Chondrocyte (in vitro differentiated cells): Measurements from ENCODE around the gene FCN1. TPM values are rescaled to one million over a fixed set of nuclear protein-coding genes. Genes with fewer than 3 reads are reported as not detected.

ENCODE experiments used
- DNase-seq: peaks from one replicate; pipeline ENCODE4 v3.0.0; 2021; ENCODE audit warnings: mixed read lengths, low spot score
- H3K27ac Mint-ChIP-seq: one replicate; pipeline ENCODE4 v1.8.0; 2021; ENCODE audit warnings: mild to moderate bottlenecking, moderate library complexity, mixed read lengths; ENCODE audit not compliant: unreplicated experiment
- H3K27me3 Mint-ChIP-seq: 2 replicates; pipeline ENCODE4 v1.8.0; 2021; ENCODE audit warnings: low read depth, mixed read lengths
- H3K36me3 Mint-ChIP-seq: 2 replicates; pipeline ENCODE4 v1.8.0; 2021; ENCODE audit warnings: low read depth, mixed read lengths
- H3K4me1 Mint-ChIP-seq: 2 replicates; pipeline ENCODE4 v1.8.0; 2021; ENCODE audit warnings: low read depth, mild to moderate bottlenecking, mixed read lengths
- H3K4me3 Mint-ChIP-seq: one replicate; pipeline ENCODE4 v1.8.0; 2021; ENCODE audit warnings: mild to moderate bottlenecking, moderate library complexity, mixed read lengths; ENCODE audit not compliant: unreplicated experiment
- H3K9me3 Mint-ChIP-seq: 2 replicates; pipeline ENCODE4 v1.8.0; 2021; ENCODE audit warnings: low read depth, mixed read lengths
- CTCF ChIP-seq: fragments of 200-600 bp; sonication (generic); IDR thresholded peaks from 2 replicates; pipeline ENCODE4 v1.5.0; 2021; ENCODE audit warnings: antibody characterized with exemption, mild to moderate bottlenecking, moderate library complexity
- total RNA-seq: library from RNA; stranded (reverse); gene quantifications from 3 replicates; pipeline ENCODE4 v1.2.1, GENCODE V29; 2021

FCN1 gene
- total RNA-seq, 1 donor from 2014 or later = not detected

DNA sequence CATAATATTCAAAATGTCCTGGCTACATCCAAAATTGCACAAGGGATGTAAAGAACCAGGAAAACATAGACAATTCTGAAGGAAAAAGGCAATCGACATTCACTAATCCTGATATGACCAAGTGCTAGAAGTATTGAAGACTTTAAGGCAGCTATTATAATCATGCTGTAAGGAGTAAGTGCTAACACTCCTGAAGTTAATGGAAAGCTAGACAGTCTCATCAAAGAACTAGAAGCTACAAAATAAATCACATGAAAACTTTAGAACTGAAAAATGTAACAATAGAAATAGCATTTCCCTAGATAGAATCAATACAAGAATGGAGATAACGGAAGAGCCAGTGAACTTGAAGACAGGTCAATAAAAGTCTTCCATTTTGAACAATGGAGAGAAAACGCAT is 18.5 kb downstream of the FCN1 start:
- peaks cover 22% of the 10 kb centered on the region for H3K27me3 Mint-ChIP-seq
- peaks cover 16% of the 10 kb centered on the region for H3K9me3 Mint-ChIP-seq
- H3K27ac Mint-ChIP-seq = no peak overlapping the region
- H3K36me3 Mint-ChIP-seq = peaks cover 2% of the 10 kb centered on the region
- H3K4me3 Mint-ChIP-seq = no peak overlapping the region
- H3K4me1 Mint-ChIP-seq = peaks cover 21% of the 10 kb centered on the region
- DNase-seq = no peak
- no peak for TF ChIP-seq CTCF

- no peak for TF ChIP-seq CTCF
- DNase-seq = no peak
- H3K9me3 Mint-ChIP-seq = peaks cover 10% of the 10 kb centered on the region
- no peak overlapping the region for H3K27ac Mint-ChIP-seq
- peaks cover 21% of the 10 kb centered on the region for H3K4me1 Mint-ChIP-seq
- H3K36me3 Mint-ChIP-seq = no peaks in the 10 kb centered on the region
- H3K27me3 Mint-ChIP-seq = peaks cover 16% of the 10 kb centered on the region
- H3K4me3 Mint-ChIP-seq = no peak overlapping the region
These were observed 19.4 kb downstream of the FCN1 start for GRCh38 chr9:134898319-134898718.

DNA sequence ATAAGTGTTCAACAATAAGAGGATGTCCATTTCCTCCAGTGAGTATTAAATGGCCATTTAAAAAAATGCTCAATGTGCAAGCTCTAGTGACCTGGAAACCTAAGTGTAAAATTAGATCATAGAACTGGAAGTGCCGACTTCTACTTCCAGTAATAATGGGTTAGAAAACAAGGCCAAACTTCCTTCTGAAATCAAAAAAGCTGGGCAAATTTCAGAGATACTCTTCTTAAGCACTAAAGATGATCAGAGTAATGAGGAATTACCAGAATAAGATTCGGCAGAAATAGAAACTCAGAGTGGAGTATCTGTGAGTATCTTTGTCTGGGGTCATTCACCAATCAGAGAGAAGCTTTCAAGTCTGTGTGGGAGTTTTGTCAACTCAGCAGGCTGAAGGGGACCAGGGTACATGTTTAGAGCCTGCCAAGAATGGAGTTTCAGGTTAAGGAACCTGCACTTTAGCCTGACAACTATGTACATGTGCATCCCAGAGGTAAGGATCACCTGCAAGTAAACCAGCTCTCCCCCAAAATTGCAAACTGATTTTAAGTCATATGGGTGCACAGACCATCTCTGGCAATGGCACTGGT is 20.0 kb downstream of the FCN1 start:
- Mint-ChIP-seq H3K4me3 (no peak overlapping the region), H3K27ac (no peak overlapping the region), H3K27me3 (peaks cover 12% of the 10 kb centered on the region), H3K9me3 (peaks cover 10% of the 10 kb centered on the region), H3K4me1 (peaks cover 21% of the 10 kb centered on the region), H3K36me3 (no peaks in the 10 kb centered on the region)
- DNase-seq = no peak
- TF ChIP-seq CTCF = no peak

- Mint-ChIP-seq H3K27me3 (peaks cover 7% of the 10 kb centered on the region), H3K4me1 (peaks cover 21% of the 10 kb centered on the region), H3K4me3 (no peak overlapping the region), H3K9me3 (peaks cover 10% of the 10 kb centered on the region), H3K36me3 (no peaks in the 10 kb centered on the region), H3K27ac (no peak overlapping the region)
- TF ChIP-seq CTCF = no peak
- no peak for DNase-seq
These were observed 20.7 kb downstream of the FCN1 start for GRCh38 chr9:134896834-134897583.

DNA sequence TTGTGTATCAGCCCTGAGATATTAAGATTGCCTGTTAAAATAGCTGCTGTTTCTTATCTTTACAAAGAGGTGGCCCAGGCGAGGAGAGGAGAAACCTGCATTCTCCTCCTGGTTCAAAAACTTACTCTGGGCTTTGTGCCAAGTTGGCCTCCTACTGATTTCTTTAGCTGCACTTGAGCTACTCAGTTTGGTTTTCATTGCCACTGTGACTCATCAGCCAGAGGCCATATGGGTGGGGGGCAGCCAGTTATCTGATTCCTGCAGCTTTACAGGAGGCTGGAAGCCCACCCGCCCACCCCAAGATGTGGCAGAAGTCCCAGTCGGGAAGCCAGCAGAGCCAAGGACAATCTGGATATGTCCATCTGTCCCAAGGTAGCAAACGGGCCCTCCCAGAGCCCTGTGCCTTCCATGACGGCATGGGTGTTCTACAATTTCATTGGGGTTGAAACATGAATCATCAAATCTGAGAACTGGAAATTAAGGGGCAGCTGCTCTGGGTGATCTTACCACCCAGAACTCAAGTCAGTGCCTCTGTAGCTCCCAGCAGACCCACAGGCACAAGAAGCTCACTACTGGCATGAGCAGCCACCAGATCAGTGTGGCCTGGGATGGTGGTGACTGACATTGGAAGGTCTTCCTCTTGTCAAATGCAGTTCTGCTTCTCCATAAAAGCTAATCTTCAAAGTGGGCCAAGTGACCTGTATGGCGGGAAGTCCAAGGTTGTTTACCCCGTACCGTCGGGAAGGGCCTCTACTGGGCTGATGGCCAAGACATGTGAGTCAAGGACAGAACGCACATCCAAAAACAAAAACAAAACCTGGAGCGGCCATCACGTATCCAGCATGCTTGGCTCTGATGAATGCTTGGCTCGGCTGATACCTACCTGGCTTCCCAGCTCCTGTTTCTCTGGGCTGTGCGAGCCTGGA is 21.5 kb downstream of the FCN1 start:
- Mint-ChIP-seq H3K27ac (peak overlapping the region; percentile 45), H3K27me3 (peaks cover 13% of the 10 kb centered on the region), H3K4me1 (peaks cover 21% of the 10 kb centered on the region), H3K4me3 (no peak overlapping the region), H3K9me3 (peaks cover 10% of the 10 kb centered on the region), H3K36me3 (no peaks in the 10 kb centered on the region)
- TF ChIP-seq CTCF = no peak
- peak; percentile 38 for DNase-seq
